ENCODE measurements around the gene GNB1. TPM values are rescaled to one million over a fixed set of nuclear protein-coding genes. Genes with fewer than 3 reads are reported as not detected.

The GNB1 gene
- polyA plus RNA-seq, 1 of the 3 experiments (the other 2 are of a cell fraction) = 355 TPM

DNA sequence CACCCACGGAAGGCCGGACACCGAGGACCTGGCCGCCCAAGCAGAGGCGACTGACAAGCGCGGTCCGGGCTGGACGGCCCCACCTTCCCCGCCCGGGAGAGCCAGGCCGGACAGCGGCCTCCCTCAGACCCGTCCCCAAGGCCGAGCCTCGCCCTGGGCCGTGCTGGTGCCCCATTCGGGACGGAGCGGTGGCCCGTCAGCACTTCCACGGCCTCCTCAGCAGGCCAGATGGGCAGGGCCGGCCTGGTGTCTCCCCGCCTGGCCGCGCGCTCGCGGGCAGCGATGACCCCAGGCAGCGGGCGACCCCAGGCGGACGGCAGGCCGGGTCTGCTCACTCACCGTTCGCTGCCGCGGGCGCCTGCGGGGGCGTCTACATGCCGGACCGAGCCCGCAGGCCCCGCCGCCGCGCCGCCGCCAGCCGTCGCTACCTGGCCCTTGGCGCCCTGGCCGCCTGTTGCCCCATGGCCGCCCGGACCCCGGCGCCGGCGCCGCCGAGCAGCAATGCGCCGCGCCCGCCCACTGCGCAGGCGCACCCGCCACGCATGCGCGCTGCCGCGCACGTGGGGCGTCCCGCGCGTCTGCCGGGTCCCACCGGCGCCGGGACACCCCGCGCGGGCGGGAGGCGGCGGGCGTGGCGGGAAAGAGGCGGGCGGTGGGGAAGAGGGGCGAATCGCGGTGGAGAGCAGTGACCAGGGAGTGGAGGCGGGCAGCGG is 112.8 kb downstream of the GNB1 start, which contains the start of gene NADK:
Gene NADK (minus strand): TSS at position 521 of the 713 bp plus-strand sequence. CDS start 13,064 bp downstream, outside the sequence.
- peak within 1 kb of the TSS; percentile 59 to 67; a peak in 3 of 4 replicates for H3K27ac ChIP-seq (ENCODE audit: low read depth in 2 of 2, low read length in 1 of 2)
- CTCF ChIA-PET = interaction anchor here (5.6 kb wide), 1 partner anchor 129 kb away, joined by 54 read pairs; no protein-coding TSS in a partner anchor

GRCh38 chr1:1777583-1777899 is 113.3 kb downstream of the GNB1 start:
- Histone ChIP-seq H3K79me2 (ENCODE audit: insufficient read depth) (peaks cover 55% of the 10 kb centered on the region), H3K4me1 (ENCODE audit: control insufficient read depth in 1 of 2, insufficient read depth in 2 of 2, low read depth in 1 of 2, low read length in 1 of 2) (peaks cover 4 to 35% of the 10 kb centered on the region in 2 experiments; a peak in 2 of 4 replicates), H3K4me2 (peak overlapping the region; percentile 91), H3F3A (replicated peaks; ENCODE audit: insufficient read depth) (peaks cover 28% of the 10 kb centered on the region), H4K20me1 (ENCODE audit: insufficient read depth) (peaks cover 19% of the 10 kb centered on the region), H3K9ac (peak overlapping the region; percentile 74), H3K27ac (ENCODE audit: low read depth in 2 of 2, low read length in 1 of 2) (peak overlapping the region; percentile 59 to 67; a peak in 3 of 4 replicates), H2AFZ (ENCODE audit: low read depth) (peak overlapping the region; percentile 70), H3K36me3 (replicated peaks in 1 of 2; ENCODE audit: control insufficient read depth in 1 of 2, insufficient read depth in 2 of 2, low read length in 1 of 2) (peaks cover 2 to 3% of the 10 kb centered on the region in 2 experiments), H3K9me3 (no peaks in the 10 kb centered on the region), H3K4me3 (ENCODE audit: low read depth in 2 of 2, low read length in 1 of 2) (peak overlapping the region; percentile 71 to 80), H3K9me2 (no peaks in the 10 kb centered on the region), H3K27me3 (ENCODE audit: insufficient read depth) (no peaks in the 10 kb centered on the region)
- ChIA-PET CTCF (interaction anchor here (1.2 to 5.6 kb wide), 3 partner anchors 11 to 129 kb away, joined by 3 to 54 read pairs (median 9); no protein-coding TSS in a partner anchor), POLR2A (no interaction called here)
- peak; percentile 47 for DNase-seq
- 0% methylated on average over 6 of the region's 6 CpGs for WGBS (ENCODE audit: low lambda C conversion rate)
- TF ChIP-seq JUND (IDR thresholded peaks at IDR 0.05) (no peak), TEAD4 (IDR thresholded peaks at IDR 0.05; ENCODE audit: borderline replicate concordance, insufficient read depth) (no peak), RFX5 (IDR thresholded peaks at IDR 0.05; ENCODE audit: low read length) (no peak), POLR2AphosphoS5 (IDR thresholded peaks at IDR 0.05; ENCODE audit: low read depth, low read length) (no peak), YY1 (IDR thresholded peaks at IDR 0.05; ENCODE audit: low read depth) (no peak), EZH2phosphoT487 (IDR thresholded peaks at IDR 0.05; ENCODE audit: borderline replicate concordance, low read depth) (no peak), RCOR1 (IDR thresholded peaks at IDR 0.05; ENCODE audit: low read length) (no peak), PBX3 (IDR thresholded peaks at IDR 0.05) (no peak), GATA2 (CRISPR knock-in tag; IDR thresholded peaks at IDR 0.05) (no peak), MEF2A (IDR thresholded peaks at IDR 0.05; ENCODE audit: borderline replicate concordance, low read depth) (no peak), TAF1 (IDR thresholded peaks at IDR 0.05; ENCODE audit: borderline replicate concordance, low read depth, low read length) (no peak), RAD21 (IDR thresholded peaks at IDR 0.05; ENCODE audit: low read length) (no peak), NFIC (IDR thresholded peaks at IDR 0.05; ENCODE audit: borderline replicate concordance) (no peak), MXI1 (IDR thresholded peaks at IDR 0.05; ENCODE audit: low read depth, low read length) (no peak), SMC3 (IDR thresholded peaks at IDR 0.05; ENCODE audit: low read depth, low read length) (no peak)
- TF ChIP-seq, protein P1, sequence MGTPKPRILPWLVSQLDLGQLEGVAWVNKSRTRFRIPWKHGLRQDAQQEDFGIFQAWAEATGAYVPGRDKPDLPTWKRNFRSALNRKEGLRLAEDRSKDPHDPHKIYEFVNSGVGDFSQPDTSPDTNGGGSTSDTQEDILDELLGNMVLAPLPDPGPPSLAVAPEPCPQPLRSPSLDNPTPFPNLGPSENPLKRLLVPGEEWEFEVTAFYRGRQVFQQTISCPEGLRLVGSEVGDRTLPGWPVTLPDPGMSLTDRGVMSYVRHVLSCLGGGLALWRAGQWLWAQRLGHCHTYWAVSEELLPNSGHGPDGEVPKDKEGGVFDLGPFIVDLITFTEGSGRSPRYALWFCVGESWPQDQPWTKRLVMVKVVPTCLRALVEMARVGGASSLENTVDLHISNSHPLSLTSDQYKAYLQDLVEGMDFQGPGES (IDR thresholded peaks at IDR 0.05; ENCODE audit: low read depth, low read length) = no peak

More for the DNA sequence above, 112.8 kb downstream of the GNB1 start, which contains the start of gene NADK:
- 0 out of 2 replicates have a peak, but pooled peaks have one; percentile 55 for TF ChIP-seq SIN3A (IDR thresholded peaks at IDR 0.05; ENCODE audit: borderline replicate concordance, low read depth, low read length)
- TF ChIP-seq, protein P2, sequence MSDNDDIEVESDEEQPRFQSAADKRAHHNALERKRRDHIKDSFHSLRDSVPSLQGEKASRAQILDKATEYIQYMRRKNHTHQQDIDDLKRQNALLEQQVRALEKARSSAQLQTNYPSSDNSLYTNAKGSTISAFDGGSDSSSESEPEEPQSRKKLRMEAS (IDR thresholded peaks at IDR 0.05; ENCODE audit: low read depth) = peak; percentile 66
- no peak for TF ChIP-seq CTCF (IDR thresholded peaks at IDR 0.05)
- TF ChIP-seq NRF1 (IDR thresholded peaks at IDR 0.05; ENCODE audit: low read depth, low read length) = peak; percentile 91
- TF ChIP-seq MXI1 (IDR thresholded peaks at IDR 0.05; ENCODE audit: low read depth, low read length) = peak; percentile 70; the same call in 1 of the 2 replicates
- Histone ChIP-seq H3K9ac (peak within 1 kb of the TSS; percentile 74), H3K36me3 (replicated peaks in 1 of 2; ENCODE audit: control insufficient read depth in 1 of 2, insufficient read depth in 2 of 2, low read length in 1 of 2) (peaks cover 0 to 2% of the 10 kb centered on the region in 2 experiments), H3K27me3 (ENCODE audit: insufficient read depth) (no peaks in the 10 kb centered on the region), H3K4me1 (ENCODE audit: control insufficient read depth in 1 of 2, insufficient read depth in 2 of 2, low read depth in 1 of 2, low read length in 1 of 2) (peaks cover 4 to 38% of the 10 kb centered on the region in 2 experiments; a peak in 2 of 4 replicates), H3K79me2 (ENCODE audit: insufficient read depth) (peaks cover 49% of the 10 kb centered on the region), H4K20me1 (ENCODE audit: insufficient read depth) (peaks cover 23% of the 10 kb centered on the region), H3K9me3 (no peaks in the 10 kb centered on the region), H2AFZ (ENCODE audit: low read depth) (peak within 1 kb of the TSS; percentile 70), H3K4me3 (ENCODE audit: low read depth in 2 of 2, low read length in 1 of 2) (peak within 1 kb of the TSS; percentile 71 to 80), H3K9me2 (no peaks in the 10 kb centered on the region), H3F3A (replicated peaks; ENCODE audit: insufficient read depth) (peaks cover 28% of the 10 kb centered on the region), H3K4me2 (peak within 1 kb of the TSS; percentile 91)
- 0% methylated on average over 2 of the region's 99 CpGs for WGBS (ENCODE audit: low lambda C conversion rate)
- POLR2A ChIA-PET = no interaction called here
- DNase-seq = peak; percentile 98
